Upper lobe of left lung (tissue), 4 donors: ENCODE data around the gene CARMIL1.

Experiments used
- POLR2A ChIP-seq, 4 donors: fragments of 450-650 bp; IDR thresholded peaks; one replicate each; pipeline ENCODE4 v1.5.1; 2016 to 2017; ENCODE audit warnings: antibody characterized with exemption in 4 of 4, mild to moderate bottlenecking in 2 of 4
- TF ChIP-seq, protein P1 (sequence below), 6 experiments: fragments of 450-650 bp in 4 of 6; fragments of 200-600 bp in 2 of 6; sonication (generic) in 2 of 6; IDR thresholded peaks; one replicate each; pipeline ENCODE4 v1.5.1; 2016 to 2019; ENCODE audit warnings: antibody characterized with exemption in 6 of 6

DNA sequence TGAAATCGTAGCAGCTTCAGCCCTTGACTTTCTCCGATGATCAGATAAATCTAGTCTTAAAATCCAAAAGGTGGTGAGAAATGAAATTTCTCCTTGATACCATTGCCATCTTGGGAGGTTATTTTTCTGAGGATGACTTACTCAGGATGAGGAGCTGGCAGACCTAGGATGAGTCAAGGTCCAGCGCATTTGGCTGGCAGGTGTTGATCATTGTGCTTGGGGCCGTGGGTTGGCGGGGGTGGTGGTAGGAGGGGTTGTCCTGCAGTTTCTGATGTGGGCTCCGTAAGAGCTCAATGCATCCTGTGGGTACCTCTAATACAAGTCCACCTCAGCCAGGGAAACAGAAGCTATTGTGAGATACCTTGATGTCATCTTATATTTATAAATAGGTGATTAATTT is 224.5 kb downstream of the CARMIL1 start:
- no peak for TF ChIP-seq POLR2A (IDR thresholded peaks at IDR 0.05)
- TF ChIP-seq, protein P1, sequence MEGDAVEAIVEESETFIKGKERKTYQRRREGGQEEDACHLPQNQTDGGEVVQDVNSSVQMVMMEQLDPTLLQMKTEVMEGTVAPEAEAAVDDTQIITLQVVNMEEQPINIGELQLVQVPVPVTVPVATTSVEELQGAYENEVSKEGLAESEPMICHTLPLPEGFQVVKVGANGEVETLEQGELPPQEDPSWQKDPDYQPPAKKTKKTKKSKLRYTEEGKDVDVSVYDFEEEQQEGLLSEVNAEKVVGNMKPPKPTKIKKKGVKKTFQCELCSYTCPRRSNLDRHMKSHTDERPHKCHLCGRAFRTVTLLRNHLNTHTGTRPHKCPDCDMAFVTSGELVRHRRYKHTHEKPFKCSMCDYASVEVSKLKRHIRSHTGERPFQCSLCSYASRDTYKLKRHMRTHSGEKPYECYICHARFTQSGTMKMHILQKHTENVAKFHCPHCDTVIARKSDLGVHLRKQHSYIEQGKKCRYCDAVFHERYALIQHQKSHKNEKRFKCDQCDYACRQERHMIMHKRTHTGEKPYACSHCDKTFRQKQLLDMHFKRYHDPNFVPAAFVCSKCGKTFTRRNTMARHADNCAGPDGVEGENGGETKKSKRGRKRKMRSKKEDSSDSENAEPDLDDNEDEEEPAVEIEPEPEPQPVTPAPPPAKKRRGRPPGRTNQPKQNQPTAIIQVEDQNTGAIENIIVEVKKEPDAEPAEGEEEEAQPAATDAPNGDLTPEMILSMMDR (IDR thresholded peaks at IDR 0.05): no peak
